Neural cell (in vitro differentiated cells): ENCODE data around the gene IQCH. TPM values are rescaled to one million over a fixed set of nuclear protein-coding genes. Genes with fewer than 3 reads are reported as not detected.
A peak's percentile ranks its signal among the peaks of the same experiment; 100 is the strongest.

Source experiments
- H2AFZ ChIP-seq: fragments of 200-600, 300-800 bp; sonication (generic), shearing (Covaris generic); 2 replicates; pipeline ENCODE4 v1.6.0; 2014; ENCODE audit warnings: low read depth, mild to moderate bottlenecking, antibody characterized with exemption, low read length, moderate library complexity
- H3F3A ChIP-seq: fragments of 200-600 bp; shearing (Covaris generic); 2 replicates; pipeline ENCODE4 v1.6.1; 2016; ENCODE audit warnings: mild to moderate bottlenecking, moderate library complexity, mixed read lengths, antibody characterized with exemption, low read length; ENCODE audit not compliant: insufficient read depth, poor library complexity, severe bottlenecking
- H3K27ac ChIP-seq: fragments of 200-600, 300-800 bp; sonication (generic), shearing (Covaris generic); 2 replicates; pipeline ENCODE4 v1.5.1; 2014; ENCODE audit warnings: mild to moderate bottlenecking, low read length, moderate library complexity
- H3K27me3 ChIP-seq: fragments of 300-800, 200-600 bp; sonication (generic), shearing (Covaris generic); 2 replicates; pipeline ENCODE4 v1.6.0; 2014; ENCODE audit warnings: mild to moderate bottlenecking, low read depth, low read length, moderate library complexity; ENCODE audit not compliant: insufficient read depth
- H3K36me3 ChIP-seq: fragments of 300-800, 200-600 bp; sonication (generic), shearing (Covaris generic); 2 replicates; pipeline ENCODE4 v1.5.1; 2014; ENCODE audit warnings: mild to moderate bottlenecking, antibody characterized with exemption, low read length, moderate library complexity; ENCODE audit not compliant: insufficient read depth
- H3K4me2 ChIP-seq: fragments of 300-800, 200-600 bp; sonication (generic), shearing (Covaris generic); 2 replicates; pipeline ENCODE4 v1.6.0; 2014; ENCODE audit warnings: mild to moderate bottlenecking, low read length
- H3K4me3 ChIP-seq: fragments of 300-800, 200-600 bp; sonication (generic), shearing (Covaris generic); 2 replicates; pipeline ENCODE4 v1.5.1; 2014; ENCODE audit warnings: mild to moderate bottlenecking, low read length, moderate library complexity
- H3K79me2 ChIP-seq: fragments of 200-600 bp; shearing (Covaris generic); replicated peaks from 2 replicates; pipeline ENCODE4 v1.6.0; 2014; ENCODE audit warnings: mild to moderate bottlenecking, low read length, moderate library complexity; ENCODE audit not compliant: insufficient read depth
- H3K9ac ChIP-seq: fragments of 300-800, 200-600 bp; sonication (generic), shearing (Covaris generic); 2 replicates; pipeline ENCODE4 v1.6.1; 2016; ENCODE audit warnings: mild to moderate bottlenecking, low read length, mixed read lengths
- H3K9me2 ChIP-seq: fragments of 200-600 bp; shearing (Covaris generic); 2 replicates; pipeline ENCODE4 v1.6.1; 2016; ENCODE audit warnings: mild to moderate bottlenecking, low read length, mixed read lengths; ENCODE audit not compliant: insufficient read depth
- H3K9me3 ChIP-seq: fragments of 200-600, 300-800 bp; sonication (generic), shearing (Covaris generic); 2 replicates; pipeline ENCODE4 v1.6.1; 2016; ENCODE audit warnings: mild to moderate bottlenecking, mixed run types, low read length, moderate library complexity, mixed read lengths
- H4K20me1 ChIP-seq: fragments of 200-600 bp; shearing (Covaris generic); 2 replicates; pipeline ENCODE4 v1.6.1; 2016; ENCODE audit warnings: mild to moderate bottlenecking, mixed run types; ENCODE audit not compliant: insufficient read depth
- CTCF ChIP-seq: fragments of 450-650 bp; IDR thresholded peaks from 2 replicates; pipeline ENCODE4 v1.5.1; 2014; ENCODE audit warnings: antibody characterized with exemption, mild to moderate bottlenecking, moderate library complexity; ENCODE audit not compliant: poor library complexity, severe bottlenecking
- EP300 ChIP-seq: fragments of 450-650 bp; conservative IDR thresholded peaks from 2 replicates; pipeline ENCODE4 v1.6.1; 2014; ENCODE audit warnings: antibody characterized with exemption, mild to moderate bottlenecking, moderate library complexity; ENCODE audit not compliant: poor library complexity, severe bottlenecking
- EZH2 ChIP-seq: fragments of 200-600, 300-800 bp; shearing (Covaris generic), sonication (generic); IDR thresholded peaks from 2 replicates; pipeline ENCODE4 v1.6.1; 2014; ENCODE audit warnings: antibody characterized with exemption, low read length, borderline replicate concordance, mild to moderate bottlenecking; ENCODE audit not compliant: insufficient read depth, poor library complexity, severe bottlenecking
- MXI1 ChIP-seq: fragments of 450-650 bp; conservative IDR thresholded peaks from 2 replicates; pipeline ENCODE4 v1.6.1; 2014; ENCODE audit warnings: antibody characterized with exemption, mild to moderate bottlenecking; ENCODE audit not compliant: poor library complexity, severe bottlenecking
- POLR2AphosphoS5 ChIP-seq: IDR thresholded peaks from 2 replicates; pipeline ENCODE4 v1.6.1; 2012
- RAD21 ChIP-seq: fragments of 450-650 bp; conservative IDR thresholded peaks from 2 replicates; pipeline ENCODE4 v1.6.1; 2014; ENCODE audit warnings: antibody characterized with exemption, mild to moderate bottlenecking, moderate library complexity
- SMC3 ChIP-seq: fragments of 450-650 bp; conservative IDR thresholded peaks from 2 replicates; pipeline ENCODE4 v1.6.1; 2014; ENCODE audit warnings: antibody characterized with exemption, mild to moderate bottlenecking, moderate library complexity; ENCODE audit not compliant: poor library complexity
- TAF1 ChIP-seq: IDR thresholded peaks from 2 replicates; pipeline ENCODE4 v1.6.1; 2012; ENCODE audit warnings: low read depth
- polyA plus RNA-seq: library from polyadenylated mRNA; depleted of rRNA; stranded (reverse); fragments of >200 nt; gene quantifications from 2 replicates; pipeline ENCODE4 v1.2.3, GENCODE V29; 2014
- TF ChIP-seq, protein P1 (sequence below): IDR thresholded peaks from 2 replicates; pipeline ENCODE4 v1.6.1; 2012; ENCODE audit warnings: borderline replicate concordance

Gene IQCH
- polyA plus RNA-seq, 1 donor from 2014 or later = 2.8 TPM

GRCh38 chr15:67358812-67359211, 104.2 kb downstream of the IQCH start:
- H3K27ac ChIP-seq = peak overlapping the region; percentile 79

GRCh38 chr15:67359431-67360079, 105.0 kb downstream of the IQCH start:
- Histone ChIP-seq H3K9me3 (no peaks in the 10 kb centered on the region), H2AFZ (no peak overlapping the region), H3K36me3 (no peaks in the 10 kb centered on the region), H3K9ac (no peak overlapping the region), H3K79me2 (no peaks in the 10 kb centered on the region), H3F3A (no peaks in the 10 kb centered on the region), H3K27me3 (no peaks in the 10 kb centered on the region), H3K27ac (peak overlapping the region; percentile 79), H3K4me2 (peak overlapping the region; percentile 10), H3K9me2 (no peaks in the 10 kb centered on the region), H4K20me1 (no peaks in the 10 kb centered on the region), H3K4me3 (peak overlapping the region; percentile 32)
- TF ChIP-seq CTCF (no peak), EZH2 (no peak), EP300 (no peak), RAD21 (no peak), POLR2AphosphoS5 (no peak), TAF1 (no peak), MXI1 (no peak), SMC3 (no peak)
- TF ChIP-seq, protein P1, sequence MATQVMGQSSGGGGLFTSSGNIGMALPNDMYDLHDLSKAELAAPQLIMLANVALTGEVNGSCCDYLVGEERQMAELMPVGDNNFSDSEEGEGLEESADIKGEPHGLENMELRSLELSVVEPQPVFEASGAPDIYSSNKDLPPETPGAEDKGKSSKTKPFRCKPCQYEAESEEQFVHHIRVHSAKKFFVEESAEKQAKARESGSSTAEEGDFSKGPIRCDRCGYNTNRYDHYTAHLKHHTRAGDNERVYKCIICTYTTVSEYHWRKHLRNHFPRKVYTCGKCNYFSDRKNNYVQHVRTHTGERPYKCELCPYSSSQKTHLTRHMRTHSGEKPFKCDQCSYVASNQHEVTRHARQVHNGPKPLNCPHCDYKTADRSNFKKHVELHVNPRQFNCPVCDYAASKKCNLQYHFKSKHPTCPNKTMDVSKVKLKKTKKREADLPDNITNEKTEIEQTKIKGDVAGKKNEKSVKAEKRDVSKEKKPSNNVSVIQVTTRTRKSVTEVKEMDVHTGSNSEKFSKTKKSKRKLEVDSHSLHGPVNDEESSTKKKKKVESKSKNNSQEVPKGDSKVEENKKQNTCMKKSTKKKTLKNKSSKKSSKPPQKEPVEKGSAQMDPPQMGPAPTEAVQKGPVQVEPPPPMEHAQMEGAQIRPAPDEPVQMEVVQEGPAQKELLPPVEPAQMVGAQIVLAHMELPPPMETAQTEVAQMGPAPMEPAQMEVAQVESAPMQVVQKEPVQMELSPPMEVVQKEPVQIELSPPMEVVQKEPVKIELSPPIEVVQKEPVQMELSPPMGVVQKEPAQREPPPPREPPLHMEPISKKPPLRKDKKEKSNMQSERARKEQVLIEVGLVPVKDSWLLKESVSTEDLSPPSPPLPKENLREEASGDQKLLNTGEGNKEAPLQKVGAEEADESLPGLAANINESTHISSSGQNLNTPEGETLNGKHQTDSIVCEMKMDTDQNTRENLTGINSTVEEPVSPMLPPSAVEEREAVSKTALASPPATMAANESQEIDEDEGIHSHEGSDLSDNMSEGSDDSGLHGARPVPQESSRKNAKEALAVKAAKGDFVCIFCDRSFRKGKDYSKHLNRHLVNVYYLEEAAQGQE = no peak

More at GRCh38 chr15:67358812-67359211, 104.2 kb downstream of the IQCH start:
- Histone ChIP-seq H3K9ac (peak overlapping the region; percentile 46), H3K27me3 (no peaks in the 10 kb centered on the region), H3K9me3 (no peaks in the 10 kb centered on the region), H3K4me2 (peak overlapping the region; percentile 67), H3F3A (no peaks in the 10 kb centered on the region), H3K9me2 (no peaks in the 10 kb centered on the region), H3K36me3 (no peaks in the 10 kb centered on the region), H3K4me3 (peak overlapping the region; percentile 32), H3K79me2 (no peaks in the 10 kb centered on the region), H2AFZ (peak overlapping the region; percentile 36), H4K20me1 (no peaks in the 10 kb centered on the region)
- no peak for TF ChIP-seq CTCF
- no peak for TF ChIP-seq SMC3
- TF ChIP-seq MXI1 = peak; percentile 35
- no peak for TF ChIP-seq POLR2AphosphoS5
- no peak for TF ChIP-seq TAF1
- no peak for TF ChIP-seq RAD21
- TF ChIP-seq EZH2 = no peak
- peak; percentile 70 for TF ChIP-seq EP300
